SKM-1 (cell line): ENCODE measurements around the gene MICAL2.

Experiments
- DNase-seq: peaks from one replicate; lab custom pipeline; 2025; ENCODE audit not compliant: unreplicated experiment; lab: John Stamatoyannopoulos, UW

The MICAL2 gene

GRCh38 chr11:12154871-12155668 is 44.7 kb downstream of the MICAL2 start:
- DNase-seq, result no peak

GRCh38 chr11:12155696-12156095 is 45.3 kb downstream of the MICAL2 start:
- DNase-seq, result no peak

- DNase-seq, result no peak
These were observed 46.1 kb downstream of the MICAL2 start for GRCh38 chr11:12156301-12157140.

- peak; percentile 10 for DNase-seq
These were observed 46.9 kb downstream of the MICAL2 start for GRCh38 chr11:12157241-12157661.

- no peak for DNase-seq
These were observed 48.5 kb downstream of the MICAL2 start for GRCh38 chr11:12158909-12159308.

GRCh38 chr11:12159351-12160099 is 49.1 kb downstream of the MICAL2 start:
- peak; percentile 37 for DNase-seq

GRCh38 chr11:12160231-12160630 is 49.8 kb downstream of the MICAL2 start:
- no peak for DNase-seq

GRCh38 chr11:12160680-12161079 is 50.3 kb downstream of the MICAL2 start:
- no peak for DNase-seq

- DNase-seq, result no peak
These were observed 50.7 kb downstream of the MICAL2 start for GRCh38 chr11:12161137-12161536.

- no peak for DNase-seq
These were observed 51.4 kb downstream of the MICAL2 start for GRCh38 chr11:12161603-12162350.

- no peak for DNase-seq
These were observed 52.3 kb downstream of the MICAL2 start for GRCh38 chr11:12162652-12163051.

GRCh38 chr11:12163181-12163941 is 53.0 kb downstream of the MICAL2 start:
- DNase-seq, result no peak

- DNase-seq, result no peak
These were observed 53.9 kb downstream of the MICAL2 start for GRCh38 chr11:12164061-12165014.

- DNase-seq, result no peak
These were observed 55.0 kb downstream of the MICAL2 start for GRCh38 chr11:12165237-12165875.

- no peak for DNase-seq
These were observed 56.1 kb downstream of the MICAL2 start for GRCh38 chr11:12166299-12167060.

- DNase-seq, result no peak
These were observed 56.9 kb downstream of the MICAL2 start for GRCh38 chr11:12167061-12168000.

- no peak for DNase-seq
These were observed 57.7 kb downstream of the MICAL2 start for GRCh38 chr11:12168114-12168513.
